ENCODE measurements around the gene LRRC56. TPM values are rescaled to one million over a fixed set of nuclear protein-coding genes. Genes with fewer than 3 reads are reported as not detected.

The LRRC56 gene
- total RNA-seq, 1 experiment from 2014 or later = 3.4 TPM

GRCh38 chr11:491358-491757 lies 46.0 kb upstream of the LRRC56 start:
- Mint-ChIP-seq H3K4me3 (no peak overlapping the region), H3K4me1 (no peaks in the 10 kb centered on the region), H3K27me3 (ENCODE audit: low read depth) (no peaks in the 10 kb centered on the region), H3K9me3 (no peaks in the 10 kb centered on the region), H3K36me3 (peaks cover 20% of the 10 kb centered on the region), H3K27ac (no peak overlapping the region)
- DNase-seq (ENCODE audit: low spot score) (no peak), ATAC-seq (no peak)
- ChIA-PET POLR2A (no interaction called here), CTCF (no interaction called here)
- no peak for TF ChIP-seq ZNF263 (CRISPR knock-in tag; IDR thresholded peaks at IDR 0.05; ENCODE audit: low read depth)
- TF ChIP-seq PREB (CRISPR knock-in tag; IDR thresholded peaks at IDR 0.05; ENCODE audit: borderline replicate concordance) = no peak
- TF ChIP-seq MLX (CRISPR knock-in tag; IDR thresholded peaks at IDR 0.05) = no peak
- no peak for TF ChIP-seq ZBTB43 (CRISPR knock-in tag; IDR thresholded peaks at IDR 0.05)
- TF ChIP-seq PRDM15 (CRISPR knock-in tag; IDR thresholded peaks at IDR 0.05) = no peak
- TF ChIP-seq GABPB1 (CRISPR knock-in tag; IDR thresholded peaks at IDR 0.05) = no peak

- ATAC-seq (no peak), DNase-seq (ENCODE audit: low spot score) (no peak)
- Mint-ChIP-seq H3K4me3 (no peak overlapping the region), H3K36me3 (peaks cover 32% of the 10 kb centered on the region), H3K4me1 (no peaks in the 10 kb centered on the region), H3K27ac (0 out of 2 replicates have a peak overlapping the region, but pooled peaks have one; percentile 72), H3K9me3 (peaks cover 11% of the 10 kb centered on the region), H3K27me3 (ENCODE audit: low read depth) (peaks cover under 1% of the 10 kb centered on the region; the same call in 1 of the 2 replicates)
- POLR2A ChIA-PET = no interaction called here
- CTCF ChIA-PET = interaction anchor here (1.0 to 1.4 kb wide), 2 partner anchors 11 to 26 kb away, joined by 3 to 6 read pairs; no protein-coding TSS in a partner anchor
- TF ChIP-seq NR2C2 (CRISPR knock-in tag; IDR thresholded peaks at IDR 0.05) (no peak), GRHL2 (CRISPR knock-in tag; IDR thresholded peaks at IDR 0.05; ENCODE audit: insufficient replicate concordance, severe bottlenecking) (no peak), ZNF396 (CRISPR knock-in tag; IDR thresholded peaks at IDR 0.05; ENCODE audit: borderline replicate concordance) (no peak), GABPB1 (CRISPR knock-in tag; IDR thresholded peaks at IDR 0.05) (no peak), USF1 (CRISPR knock-in tag; IDR thresholded peaks at IDR 0.05) (no peak), CREM (CRISPR knock-in tag; IDR thresholded peaks at IDR 0.05) (no peak), FOXK1 (CRISPR knock-in tag; IDR thresholded peaks at IDR 0.05) (no peak), ZNF512 (CRISPR knock-in tag; IDR thresholded peaks at IDR 0.05; ENCODE audit: borderline replicate concordance) (no peak), ZNF416 (CRISPR knock-in tag; IDR thresholded peaks at IDR 0.05) (no peak)
These were observed 44.7 kb upstream of the LRRC56 start for GRCh38 chr11:492427-493226.
